OCI-LY7 (cell line): ENCODE measurements around the gene PBX1. TPM values are rescaled to one million over a fixed set of nuclear protein-coding genes. Genes with fewer than 3 reads are reported as not detected.

ENCODE experiments used
- BruUV-seq: library from RNA; stranded (reverse); fragments of 400-500 nt; replicated peaks from 2 replicates; lab custom pipeline; 2021; lab: Mats Ljungman, UMichigan
- CTCF ChIA-PET: fragments of 300-600 bp; sonication (Branson Sonifier 250); formaldehyde crosslinking; loops from one replicate; lab custom pipeline; 2022; ENCODE audit warnings: antibody characterized with exemption; ENCODE audit not compliant: unreplicated experiment; lab: Charles Lee
- POLR2A ChIA-PET: fragments of 300-600 bp; sonication (Branson Sonifier 250); formaldehyde crosslinking; loops from one replicate; lab custom pipeline; 2022; ENCODE audit warnings: antibody characterized with exemption; lab: Charles Lee
- DNase-seq: peaks from one replicate; pipeline ENCODE4 v3.0.0-alpha.2; 2015; ENCODE audit warnings: low spot score
- H2AFZ ChIP-seq: fragments of 200-600 bp; sonication (generic), shearing (Covaris generic); 2 replicates; pipeline ENCODE4 v1.6.1; 2014; ENCODE audit warnings: mild to moderate bottlenecking, antibody characterized with exemption, low read length, moderate library complexity
- H3K27ac ChIP-seq: fragments of 200-600 bp; sonication (generic); 2 replicates; pipeline ENCODE4 v1.5.1; 2014; ENCODE audit warnings: mixed run types, low read depth, mild to moderate bottlenecking, moderate library complexity, low read length, inconsistent platforms; ENCODE audit not compliant: poor library complexity, severe bottlenecking
- H3K36me3 ChIP-seq: fragments of 200-600 bp; sonication (generic); 2 replicates; pipeline ENCODE4 v1.6.1; 2014; ENCODE audit warnings: mild to moderate bottlenecking, antibody characterized with exemption, low read length, moderate library complexity, mixed read lengths; ENCODE audit not compliant: insufficient read depth
- H3K4me1 ChIP-seq: fragments of 200-600 bp; sonication (generic); 2 replicates; pipeline ENCODE4 v1.5.1; 2014; ENCODE audit warnings: mild to moderate bottlenecking, low read length; ENCODE audit not compliant: insufficient read depth, poor library complexity, severe bottlenecking
- H3K4me2 ChIP-seq: fragments of 200-600 bp; sonication (generic); 2 replicates; pipeline ENCODE4 v1.6.1; 2014; ENCODE audit warnings: mild to moderate bottlenecking, low read length
- H3K4me3 ChIP-seq: fragments of 200-600 bp; sonication (generic); 2 replicates; pipeline ENCODE4 v1.5.1; 2014; ENCODE audit warnings: mild to moderate bottlenecking, low read depth, low read length; ENCODE audit not compliant: poor library complexity, severe bottlenecking
- H3K79me2 ChIP-seq: fragments of 200-600 bp; sonication (generic); 2 replicates; pipeline ENCODE4 v1.6.1; 2016; ENCODE audit warnings: low read depth, mild to moderate bottlenecking, low read length, moderate library complexity, mixed read lengths; ENCODE audit not compliant: insufficient read depth
- H3K9me2 ChIP-seq: fragments of 200-600 bp; sonication (generic); 2 replicates; pipeline ENCODE4 v1.6.1; 2016; ENCODE audit warnings: mild to moderate bottlenecking, low read length, mixed read lengths; ENCODE audit not compliant: insufficient read depth
- H3K9me3 ChIP-seq: fragments of 200-600 bp; sonication (generic); 2 replicates; pipeline ENCODE4 v1.6.1; 2014; ENCODE audit warnings: mild to moderate bottlenecking, mixed run types, low read length, mixed read lengths
- H4K20me1 ChIP-seq: fragments of 200-600 bp; sonication (generic); 2 replicates; pipeline ENCODE4 v1.6.1; 2014; ENCODE audit warnings: mild to moderate bottlenecking, antibody characterized with exemption, low read length, moderate library complexity, mixed read lengths; ENCODE audit not compliant: insufficient read depth
- CTCF ChIP-seq: fragments of 200-600 bp; sonication (generic); conservative IDR thresholded peaks from 2 replicates; pipeline ENCODE4 v1.5.1; 2014; ENCODE audit warnings: mild to moderate bottlenecking, antibody characterized with exemption, low read length, moderate library complexity, mixed read lengths
- EZH2phosphoT487 ChIP-seq: fragments of 200-600 bp; sonication (generic); IDR thresholded peaks from 2 replicates; pipeline ENCODE4 v1.6.1; 2018; ENCODE audit warnings: low read depth, borderline replicate concordance, mild to moderate bottlenecking, mixed run types, antibody characterized with exemption, low read length, moderate library complexity, mixed read lengths
- intact Hi-C: fragments of 100-400 bp; cut with micrococcal nuclease; formaldehyde crosslinking; loops from one replicate; pipeline ENCODE4 v1.10.0; 2022; ENCODE audit not compliant: unreplicated experiment
- total RNA-seq, 2 experiments: library from RNA; depleted of rRNA in 1 of 2; stranded (reverse); fragments of >200 nt in 1 of 2; shearing (Covaris generic) in 1 of 2; gene quantifications; 2 replicates each; pipeline ENCODE4 v1.2.3, GENCODE V29; 2014 to 2022

PBX1 gene
- total RNA-seq, 2 experiments from 2014 or later: not detected

- no peaks in the 10 kb centered on the region for H3K36me3 ChIP-seq
- H3K4me1 ChIP-seq: no peaks in the 10 kb centered on the region
- intact Hi-C loops: no loop called here
- H2AFZ ChIP-seq: no peak overlapping the region
- no peak overlapping the region for H3K27ac ChIP-seq
- no TSS peak for BruUV-seq
- H3K4me2 ChIP-seq: no peak overlapping the region
- H3K4me3 ChIP-seq: no peak overlapping the region
- TF ChIP-seq EZH2phosphoT487: no peak
- 0 out of 2 replicates have a peak, but pooled peaks have one; percentile 10 for TF ChIP-seq CTCF
- H3K9me3 ChIP-seq: no peaks in the 10 kb centered on the region
- ChIA-PET CTCF (no interaction called here), POLR2A (no interaction called here)
- H4K20me1 ChIP-seq: no peaks in the 10 kb centered on the region
- DNase-seq: peak; percentile 2
- no peaks in the 10 kb centered on the region for H3K9me2 ChIP-seq
- H3K79me2 ChIP-seq: no peaks in the 10 kb centered on the region
These were observed 66.1 kb downstream of the PBX1 start for GRCh38 chr1:164625004-164625617.

- H2AFZ ChIP-seq: no peak overlapping the region
- ChIA-PET CTCF (no interaction called here), POLR2A (interaction anchor here (0.6 kb wide), 1 partner anchor 105 kb away, joined by 4 read pairs; no protein-coding TSS in a partner anchor)
- DNase-seq: no peak
- BruUV-seq: no TSS peak
- H3K36me3 ChIP-seq: no peaks in the 10 kb centered on the region
- H3K4me3 ChIP-seq: no peak overlapping the region
- no peak overlapping the region for H3K27ac ChIP-seq
- H4K20me1 ChIP-seq: no peaks in the 10 kb centered on the region
- intact Hi-C loops: no loop called here
- no peaks in the 10 kb centered on the region for H3K4me1 ChIP-seq
- no peaks in the 10 kb centered on the region for H3K9me2 ChIP-seq
- TF ChIP-seq CTCF (no peak), EZH2phosphoT487 (no peak)
- H3K79me2 ChIP-seq: no peaks in the 10 kb centered on the region
- no peaks in the 10 kb centered on the region for H3K9me3 ChIP-seq
- no peak overlapping the region for H3K4me2 ChIP-seq
These were observed 69.8 kb downstream of the PBX1 start for GRCh38 chr1:164628772-164629171.

GRCh38 chr1:164629971-164630370 is 71.0 kb downstream of the PBX1 start:
- no peaks in the 10 kb centered on the region for H3K36me3 ChIP-seq
- CTCF ChIA-PET: no interaction called here
- no TSS peak for BruUV-seq
- DNase-seq: no peak
- H3K9me2 ChIP-seq: no peaks in the 10 kb centered on the region
- H3K27ac ChIP-seq: no peak overlapping the region
- POLR2A ChIA-PET: no interaction called here
- no peaks in the 10 kb centered on the region for H4K20me1 ChIP-seq
- H3K4me1 ChIP-seq: no peaks in the 10 kb centered on the region
- intact Hi-C loops: no loop called here
- H3K9me3 ChIP-seq: no peaks in the 10 kb centered on the region
- H3K4me3 ChIP-seq: no peak overlapping the region
- no peak for TF ChIP-seq EZH2phosphoT487
- no peak for TF ChIP-seq CTCF
- no peak overlapping the region for H2AFZ ChIP-seq
- no peak overlapping the region for H3K4me2 ChIP-seq
- H3K79me2 ChIP-seq: no peaks in the 10 kb centered on the region
